CD4-positive, alpha-beta memory T cell (primary cell): ENCODE measurements around the gene ZNF609. TPM values are rescaled to one million over a fixed set of nuclear protein-coding genes. Genes with fewer than 3 reads are reported as not detected.

ENCODE experiments used
- CTCF ChIA-PET: fragments of 350-600 bp; sonication (Branson Sonifier 250); formaldehyde crosslinking; loops from one replicate; lab custom pipeline; 2021; ENCODE audit warnings: inconsistent platforms; ENCODE audit not compliant: partially characterized antibody; lab: Charles Lee
- POLR2A ChIA-PET: fragments of 350-600 bp; sonication (Branson Sonifier 250); formaldehyde crosslinking; loops from one replicate; lab custom pipeline; 2021; ENCODE audit not compliant: partially characterized antibody; lab: Charles Lee
- DNase-seq, 5 donors: peaks; one replicate each; pipeline versions ENCODE4 v3.0.0 to v3.0.0-alpha.2; 2020 to 2022; ENCODE audit warnings: mixed read lengths in 1 of 5
- H3K27ac ChIP-seq: one replicate; pipeline ENCODE4 v1.7.0; 2013; ENCODE audit warnings: low read depth, low read length
- H3K27me3 ChIP-seq: 2 replicates; pipeline ENCODE4 v1.7.0; 2013; ENCODE audit warnings: mild to moderate bottlenecking, low read length, moderate library complexity; ENCODE audit not compliant: insufficient read depth
- H3K36me3 ChIP-seq: 2 replicates; pipeline ENCODE4 v1.7.0; 2013; ENCODE audit warnings: mild to moderate bottlenecking, low read length, moderate library complexity; ENCODE audit not compliant: insufficient read depth
- H3K4me1 ChIP-seq: 2 replicates; pipeline ENCODE4 v1.7.0; 2013; ENCODE audit warnings: mild to moderate bottlenecking, low read length, moderate library complexity; ENCODE audit not compliant: insufficient read depth
- H3K4me3 ChIP-seq, 2 donors: one replicate each; pipeline ENCODE4 v1.7.0; 2013; ENCODE audit warnings: low read length in 2 of 2, mild to moderate bottlenecking in 1 of 2
- H3K9me3 ChIP-seq, 2 donors: one replicate each; pipeline ENCODE4 v1.7.0; 2013; ENCODE audit warnings: low read length in 2 of 2, control low read depth in 1 of 2; ENCODE audit not compliant: control insufficient read depth in 1 of 2
- H3K27ac Mint-ChIP-seq, 7 donors: one replicate each; pipeline ENCODE4 v1.8.0; 2020 to 2021; ENCODE audit warnings: mixed read lengths in 7 of 7, mild to moderate bottlenecking in 6 of 7, inconsistent platforms in 3 of 7, moderate library complexity in 3 of 7
- H3K27me3 Mint-ChIP-seq, 2 donors: one replicate each; pipeline ENCODE4 v1.8.0; 2020 to 2021; ENCODE audit warnings: mixed read lengths in 2 of 2
- H3K36me3 Mint-ChIP-seq, 2 donors: one replicate each; pipeline ENCODE4 v1.8.0; 2020 to 2021; ENCODE audit warnings: mixed read lengths in 2 of 2, inconsistent platforms in 1 of 2, mild to moderate bottlenecking in 1 of 2
- H3K4me1 Mint-ChIP-seq, 4 donors: one replicate each; pipeline ENCODE4 v1.8.0; 2020 to 2021; ENCODE audit warnings: mixed read lengths in 4 of 4, mild to moderate bottlenecking in 1 of 4
- H3K4me3 Mint-ChIP-seq, 8 donors: one replicate each; pipeline ENCODE4 v1.8.0; 2020 to 2021; ENCODE audit warnings: mixed read lengths in 8 of 8, mild to moderate bottlenecking in 7 of 8, moderate library complexity in 6 of 8, inconsistent platforms in 3 of 8
- H3K9me3 Mint-ChIP-seq, 8 donors: one replicate each; pipeline ENCODE4 v1.8.0; 2020 to 2021; ENCODE audit warnings: mixed read lengths in 8 of 8, mild to moderate bottlenecking in 5 of 8, inconsistent platforms in 3 of 8, moderate library complexity in 1 of 8
- intact Hi-C: fragments of 100-400 bp; cut with micrococcal nuclease; formaldehyde crosslinking; loops from one replicate; pipeline ENCODE4 v1.15.1; 2023
- polyA plus RNA-seq, 2 donors: library from polyadenylated mRNA; unstranded; fragments of 300-500 nt; fragmentation: Illumina TruSeq; gene quantifications; one replicate each; pipeline ENCODE4 v1.2.3, GENCODE V29; 2021
- total RNA-seq, 2 experiments: library from RNA; stranded (reverse); gene quantifications; one replicate each; pipeline ENCODE4 v1.2.3, GENCODE V29; 2021

The ZNF609 gene
- total and polyA plus RNA-seq, 4 experiments from 2014 or later, result 1.4 to 56.9 (median 35.1) TPM

GRCh38 chr15:64582202-64582601 lies 121.8 kb downstream of the ZNF609 start:
- no peak overlapping the region for H3K4me3 ChIP-seq
- Mint-ChIP-seq H3K27ac (peak overlapping the region in 3 of 7 donors; percentile 32 to 54 (median 48)), H3K27me3 (no peaks in the 10 kb centered on the region), H3K9me3 (peaks cover 0 to 18% (median 8%) of the 10 kb centered on the region in 8 donors), H3K36me3 (peaks cover 21 to 24% of the 10 kb centered on the region in 2 donors), H3K4me1 (peaks cover 23 to 47% (median 32%) of the 10 kb centered on the region in 4 donors), H3K4me3 (no peak overlapping the region)
- ChIA-PET CTCF (interaction anchor here (1.6 kb wide), 1 partner anchor 12 kb away, joined by 5 read pairs; no protein-coding TSS in a partner anchor), POLR2A (interaction anchor here (1.1 to 1.5 kb wide), 2 partner anchors 14 to 68 kb away, joined by 4 read pairs; no protein-coding TSS in a partner anchor)
- no peak for DNase-seq
- H3K27ac ChIP-seq, result no peak overlapping the region
- no peaks in the 10 kb centered on the region for H3K27me3 ChIP-seq
- H3K36me3 ChIP-seq, result no peaks in the 10 kb centered on the region
- intact Hi-C loops, result no loop called here
- H3K4me1 ChIP-seq, result peaks cover 31% of the 10 kb centered on the region
- no peaks in the 10 kb centered on the region for H3K9me3 ChIP-seq

GRCh38 chr15:64583519-64583918 lies 123.1 kb downstream of the ZNF609 start:
- POLR2A ChIA-PET, result interaction anchor here (0.7 to 1.0 kb wide), 3 partner anchors 14 to 50 kb away, joined by 3 read pairs; no protein-coding TSS in a partner anchor
- Mint-ChIP-seq H3K4me1 (peaks cover 29 to 54% (median 40%) of the 10 kb centered on the region in 4 donors), H3K27ac (peak overlapping the region; percentile 80 to 96 (median 87)), H3K27me3 (no peaks in the 10 kb centered on the region), H3K9me3 (peaks cover 0 to 18% (median 8%) of the 10 kb centered on the region in 8 donors), H3K4me3 (peak overlapping the region; percentile 74 to 90 (median 76)), H3K36me3 (peaks cover 21 to 25% of the 10 kb centered on the region in 2 donors)
- Histone ChIP-seq H3K9me3 (no peaks in the 10 kb centered on the region), H3K27ac (peak overlapping the region; percentile 12), H3K4me1 (peaks cover 39% of the 10 kb centered on the region), H3K27me3 (no peaks in the 10 kb centered on the region), H3K4me3 (no peak overlapping the region), H3K36me3 (no peaks in the 10 kb centered on the region)
- DNase-seq, result no peak
- intact Hi-C loops, result no loop called here
- CTCF ChIA-PET, result interaction anchor here (0.9 to 1.4 kb wide), 3 partner anchors 55 to 80 kb away, joined by 3 read pairs; no protein-coding TSS in a partner anchor

GRCh38 chr15:64583983-64584382 lies 123.6 kb downstream of the ZNF609 start:
- Mint-ChIP-seq H3K27ac (peak overlapping the region; percentile 80 to 96 (median 87)), H3K36me3 (peaks cover 20 to 22% of the 10 kb centered on the region in 2 donors), H3K4me3 (peak overlapping the region in 7 of 8 donors; percentile 74 to 90 (median 77)), H3K4me1 (peaks cover 30 to 57% (median 43%) of the 10 kb centered on the region in 4 donors), H3K27me3 (no peaks in the 10 kb centered on the region), H3K9me3 (peaks cover 0 to 18% (median 8%) of the 10 kb centered on the region in 8 donors)
- intact Hi-C loops, result no loop called here
- CTCF ChIA-PET, result interaction anchor here (0.9 to 1.4 kb wide), 2 partner anchors 69 to 79 kb away, joined by 3 read pairs; no protein-coding TSS in a partner anchor
- Histone ChIP-seq H3K9me3 (no peaks in the 10 kb centered on the region), H3K27me3 (no peaks in the 10 kb centered on the region), H3K27ac (peak overlapping the region; percentile 12), H3K4me1 (peaks cover 44% of the 10 kb centered on the region), H3K4me3 (no peak overlapping the region), H3K36me3 (no peaks in the 10 kb centered on the region)
- DNase-seq, result no peak
- POLR2A ChIA-PET, result no interaction called here

GRCh38 chr15:64586259-64586870 lies 126.0 kb downstream of the ZNF609 start:
- H3K36me3 ChIP-seq, result no peaks in the 10 kb centered on the region
- no peak overlapping the region for H3K4me3 ChIP-seq
- H3K4me3 Mint-ChIP-seq, result peak overlapping the region in 2 of 8 donors; percentile 43 to 47
- H3K27me3 Mint-ChIP-seq, result no peaks in the 10 kb centered on the region
- intact Hi-C loops, result no loop called here
- ChIA-PET CTCF (interaction anchor here (1.1 kb wide), 1 partner anchor 67 kb away, joined by 3 read pairs; no protein-coding TSS in a partner anchor), POLR2A (interaction anchor here (1.7 kb wide), 1 partner anchor 11 kb away, joined by 3 read pairs; no protein-coding TSS in a partner anchor)
- no peaks in the 10 kb centered on the region for H3K9me3 ChIP-seq
- peak overlapping the region in 5 of 7 donors; percentile 0 to 76 (median 70) for H3K27ac Mint-ChIP-seq
- no peak overlapping the region for H3K27ac ChIP-seq
- H3K4me1 Mint-ChIP-seq, result peaks cover 42 to 75% (median 57%) of the 10 kb centered on the region in 4 donors
- peaks cover 9 to 15% of the 10 kb centered on the region in 2 donors for H3K36me3 Mint-ChIP-seq
- H3K27me3 ChIP-seq, result no peaks in the 10 kb centered on the region
- DNase-seq, result no peak
- peaks cover 0 to 5% (median 0%) of the 10 kb centered on the region in 8 donors for H3K9me3 Mint-ChIP-seq
- H3K4me1 ChIP-seq, result peaks cover 59% of the 10 kb centered on the region

- Histone ChIP-seq H3K27me3 (no peaks in the 10 kb centered on the region), H3K36me3 (no peaks in the 10 kb centered on the region), H3K27ac (no peak overlapping the region), H3K4me3 (no peak overlapping the region), H3K9me3 (no peaks in the 10 kb centered on the region), H3K4me1 (peaks cover 54% of the 10 kb centered on the region)
- H3K4me3 Mint-ChIP-seq, result no peak overlapping the region
- peaks cover 0 to 2% (median 0%) of the 10 kb centered on the region in 8 donors for H3K9me3 Mint-ChIP-seq
- no peak for DNase-seq
- no peaks in the 10 kb centered on the region for H3K27me3 Mint-ChIP-seq
- intact Hi-C loops, result no loop called here
- peaks cover 5 to 10% of the 10 kb centered on the region in 2 donors for H3K36me3 Mint-ChIP-seq
- ChIA-PET POLR2A (interaction anchor here (0.6 to 1.7 kb wide), 2 partner anchors 10 to 150 kb away, joined by 3 to 4 read pairs; no protein-coding TSS in a partner anchor), CTCF (interaction anchor here (0.9 to 1.1 kb wide), 2 partner anchors 8 to 67 kb away, joined by 3 read pairs; no protein-coding TSS in a partner anchor)
- peaks cover 42 to 73% (median 54%) of the 10 kb centered on the region in 4 donors for H3K4me1 Mint-ChIP-seq
- H3K27ac Mint-ChIP-seq, result peak overlapping the region in 5 of 7 donors; percentile 12 to 51 (median 47)
Observed at GRCh38 chr15:64586984-64587383, 126.6 kb downstream of the ZNF609 start.

- H3K36me3 ChIP-seq, result no peaks in the 10 kb centered on the region
- H3K27ac ChIP-seq, result no peak overlapping the region
- no peaks in the 10 kb centered on the region for H3K9me3 ChIP-seq
- intact Hi-C loops, result no loop called here
- no peaks in the 10 kb centered on the region for H3K27me3 Mint-ChIP-seq
- H3K27ac Mint-ChIP-seq, result peak overlapping the region in 6 of 7 donors; percentile 54 to 89 (median 82)
- ChIA-PET CTCF (interaction anchor here (0.9 to 1.1 kb wide), 5 partner anchors 9 to 86 kb away, joined by 3 to 4 read pairs (median 3); no protein-coding TSS in a partner anchor), POLR2A (no interaction called here)
- no peaks in the 10 kb centered on the region for H3K27me3 ChIP-seq
- H3K36me3 Mint-ChIP-seq, result peaks cover 0 to 6% of the 10 kb centered on the region in 2 donors
- no peak overlapping the region for H3K4me3 ChIP-seq
- H3K4me1 Mint-ChIP-seq, result peaks cover 38 to 62% (median 47%) of the 10 kb centered on the region in 4 donors
- H3K4me1 ChIP-seq, result peaks cover 46% of the 10 kb centered on the region
- peak overlapping the region in 4 of 8 donors; percentile 7 to 84 (median 68) for H3K4me3 Mint-ChIP-seq
- DNase-seq, result no peak
- no peaks in the 10 kb centered on the region for H3K9me3 Mint-ChIP-seq
Observed at GRCh38 chr15:64589435-64590084, 129.2 kb downstream of the ZNF609 start.
